GM18517 (cell line): ENCODE results near the gene MAML3.
A peak's percentile ranks its signal among the peaks of the same experiment; 100 is the strongest.

Source experiments
- ATAC-seq: cut with Tn5 transposase; IDR thresholded peaks from one replicate; pipeline ENCODE4 v1.9.1; 2021; ENCODE audit warnings: mild to moderate bottlenecking, moderate library complexity; ENCODE audit not compliant: unreplicated experiment

Gene MAML3

GRCh38 chr4:139880841-139881240 is 273.1 kb downstream of the MAML3 start:
- no peak for ATAC-seq

DNA sequence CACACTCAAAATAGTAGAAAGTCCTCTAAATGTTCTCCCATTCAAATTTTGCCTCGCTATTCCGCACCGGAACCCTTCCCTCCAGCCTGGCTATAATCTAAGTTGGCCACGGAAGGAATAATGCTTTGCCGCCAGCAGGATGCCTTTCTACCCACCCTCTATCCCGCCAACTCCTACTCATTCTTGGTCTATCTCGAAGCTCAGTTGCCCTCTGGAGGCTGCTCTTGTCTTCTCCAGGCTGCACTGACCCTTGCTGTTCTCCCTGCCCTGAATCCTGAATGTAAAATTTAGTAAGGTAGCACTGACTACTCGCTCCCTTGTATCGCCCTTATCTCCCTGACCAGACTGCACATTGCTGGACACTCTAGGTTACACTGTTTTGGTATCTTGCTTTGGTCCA is 275.9 kb downstream of the MAML3 start:
- no peak for ATAC-seq

DNA sequence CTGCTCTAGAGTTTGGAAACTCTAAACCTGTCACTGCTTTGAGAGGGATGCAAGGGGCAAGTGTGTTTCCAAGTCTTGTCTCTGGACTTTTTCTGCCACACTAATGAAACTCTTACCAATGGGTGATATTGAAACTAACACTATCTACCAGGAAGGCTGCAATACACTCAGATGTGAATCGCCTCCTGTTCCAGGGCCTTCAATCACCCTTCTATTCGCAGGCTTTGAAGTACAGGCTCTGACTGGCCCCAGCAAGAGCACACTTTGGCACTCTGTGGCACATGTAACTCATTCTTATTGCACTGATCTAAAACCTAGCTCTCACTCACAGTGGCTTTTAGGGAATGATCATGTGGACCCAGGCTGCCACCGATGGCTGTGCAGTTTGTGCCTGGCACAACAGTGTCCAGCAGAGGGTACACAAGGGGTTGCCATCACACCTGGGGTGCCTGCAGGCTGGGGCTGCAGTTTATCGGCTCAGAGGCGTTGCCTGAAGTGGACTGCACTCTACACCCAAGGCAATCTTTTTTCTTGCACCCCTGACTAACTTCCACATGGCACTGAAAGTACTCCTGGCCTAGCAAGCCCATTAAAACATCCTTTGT is 277.5 kb downstream of the MAML3 start:
- no peak for ATAC-seq

GRCh38 chr4:139875411-139875825 is 278.6 kb downstream of the MAML3 start:
- no peak for ATAC-seq

GRCh38 chr4:139873111-139873860 is 280.7 kb downstream of the MAML3 start:
- no peak for ATAC-seq

DNA sequence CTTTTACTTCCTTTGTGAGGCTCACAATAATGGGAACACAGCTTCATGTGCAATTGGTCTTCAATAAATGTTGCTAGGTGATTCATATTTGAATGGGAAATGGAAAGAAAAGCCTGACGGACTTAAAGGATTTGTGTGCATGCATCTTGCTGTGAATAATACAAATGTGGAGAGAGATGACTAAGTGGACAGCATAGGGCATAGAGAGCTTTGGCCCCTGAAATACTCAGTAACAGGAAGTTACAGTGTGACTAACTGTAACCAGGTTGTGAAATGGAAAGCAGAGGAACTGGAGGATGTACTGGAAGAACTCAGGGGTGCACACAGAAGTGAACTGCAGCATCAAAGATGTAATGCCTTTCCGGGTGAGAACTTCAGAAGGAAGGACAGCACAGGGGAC is 281.7 kb downstream of the MAML3 start:
- ATAC-seq = no peak

- ATAC-seq = no peak
Observed at GRCh38 chr4:139869810-139870209, 284.2 kb downstream of the MAML3 start.

DNA sequence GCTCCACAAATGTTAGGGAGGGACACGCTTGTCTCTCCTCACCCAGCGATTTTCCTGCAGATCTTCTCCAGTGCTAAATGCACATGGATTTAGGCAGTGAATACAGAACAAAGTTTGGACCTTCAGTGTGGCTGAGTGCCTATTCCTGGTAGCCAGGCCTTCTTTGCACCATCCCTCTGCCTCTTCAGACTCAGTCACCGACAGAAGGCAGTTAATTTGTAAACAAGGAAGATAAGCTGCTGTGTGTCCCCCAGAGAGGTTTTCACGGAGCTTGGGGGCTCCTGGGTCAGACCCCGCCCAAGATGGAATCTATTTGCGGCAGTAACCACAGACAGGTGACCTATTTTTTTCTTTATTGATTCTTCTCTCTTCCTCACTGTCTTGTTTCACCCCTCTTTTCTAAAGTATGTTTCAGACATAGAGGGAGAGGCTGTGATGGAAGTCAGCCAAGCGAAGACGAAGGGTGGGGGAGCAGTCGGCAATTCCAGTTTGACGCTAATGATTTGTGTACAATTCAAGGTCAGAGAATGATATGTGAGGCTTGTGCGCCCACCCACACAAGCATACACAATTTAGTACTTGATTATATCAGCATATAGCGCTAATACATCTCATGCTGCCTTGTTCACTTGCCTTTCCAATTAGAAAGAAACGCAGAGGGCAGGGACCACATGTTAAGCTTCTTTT is 287.6 kb downstream of the MAML3 start:
- no peak for ATAC-seq

DNA sequence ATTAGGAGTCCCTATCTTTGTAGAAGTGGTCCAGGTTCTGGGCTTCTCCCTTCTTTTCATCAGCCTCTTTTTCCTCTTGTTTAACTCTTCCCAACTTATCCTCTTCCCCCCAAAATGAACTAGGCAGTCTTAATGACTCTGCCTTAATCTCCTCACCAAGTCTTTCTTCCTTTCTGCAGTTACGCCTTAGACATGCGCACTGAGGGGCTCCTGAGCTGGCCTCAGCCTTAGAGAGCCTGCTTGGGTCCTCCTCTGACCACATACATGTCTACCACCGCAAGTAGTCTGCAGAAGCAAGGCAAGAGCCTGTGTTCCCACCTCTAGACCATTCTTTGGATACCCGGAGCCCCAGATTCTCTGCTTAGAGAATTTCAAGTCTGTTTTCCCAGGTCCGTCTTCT is 288.4 kb downstream of the MAML3 start:
- ATAC-seq = no peak

DNA sequence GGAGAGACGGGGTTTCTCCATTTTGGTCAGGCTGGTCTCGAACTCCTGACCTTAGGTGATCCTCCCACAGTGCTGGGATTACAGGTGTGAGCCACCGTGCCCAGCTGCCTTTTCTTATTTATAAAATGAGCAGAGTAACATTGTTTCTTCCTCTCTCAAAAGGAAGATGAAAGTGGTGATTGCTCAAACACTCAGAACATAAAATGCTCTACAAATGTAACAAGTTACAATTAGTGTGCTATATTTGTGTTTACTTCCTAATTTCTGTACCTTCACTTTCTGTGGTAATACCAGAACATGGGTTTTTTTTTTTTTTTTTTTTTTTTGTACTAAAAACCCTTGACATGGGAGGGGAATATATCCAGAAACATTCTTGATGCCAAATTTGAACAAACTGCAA is 290.5 kb downstream of the MAML3 start:
- ATAC-seq = no peak

- no peak for ATAC-seq
Observed at GRCh38 chr4:139861471-139861870, 292.5 kb downstream of the MAML3 start.

DNA sequence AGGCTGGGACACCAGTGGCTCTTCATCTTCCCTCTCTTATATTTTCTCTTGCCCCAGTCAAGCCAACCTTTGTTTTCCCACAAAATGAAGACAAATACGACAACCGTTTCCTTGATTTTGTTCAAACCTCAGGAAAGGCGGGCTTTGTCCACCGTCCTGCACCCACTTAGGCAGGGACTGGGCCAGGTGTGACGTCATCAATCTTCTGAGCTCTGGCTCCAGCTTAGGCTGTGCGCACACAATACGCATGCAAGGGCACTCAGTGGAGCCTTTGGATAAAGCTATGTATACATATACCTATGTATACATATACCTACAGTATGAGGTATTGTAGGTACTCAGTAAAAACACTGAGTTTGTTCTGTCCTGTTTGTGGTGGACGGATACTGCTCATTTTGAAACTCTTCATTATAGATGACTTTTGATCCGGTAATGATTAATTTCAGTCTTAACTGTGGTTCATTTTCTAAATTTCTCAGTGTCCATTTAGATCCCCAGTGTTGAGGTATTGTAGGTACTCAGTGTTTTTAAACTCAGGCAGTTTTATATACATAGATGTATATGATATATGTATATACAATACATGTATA is 293.5 kb downstream of the MAML3 start:
- no peak for ATAC-seq

DNA sequence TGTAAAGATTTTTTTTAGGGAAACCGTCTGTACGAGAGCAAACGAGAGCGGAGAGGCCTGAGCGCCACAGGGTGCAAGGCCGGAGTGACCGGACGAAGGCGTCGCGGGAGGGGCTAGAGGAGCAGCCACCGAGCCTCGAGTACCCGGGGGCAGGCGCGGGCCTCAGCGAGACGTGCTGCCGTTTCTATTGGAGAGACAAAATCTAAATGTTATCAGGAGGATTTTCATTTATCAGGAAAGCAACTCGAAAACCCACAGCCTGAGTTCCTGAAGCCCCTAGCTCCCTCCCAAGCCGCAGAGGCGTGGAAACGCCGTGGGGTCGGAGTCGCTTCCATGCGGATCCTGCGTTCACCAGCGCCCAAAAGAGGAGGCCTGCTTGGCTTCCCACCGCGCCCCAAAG is 294.1 kb downstream of the MAML3 start:
- no peak for ATAC-seq

GRCh38 chr4:139858436-139859205 is 295.4 kb downstream of the MAML3 start:
- peak; percentile 98 for ATAC-seq

GRCh38 chr4:139857977-139858376 is 296.0 kb downstream of the MAML3 start:
- ATAC-seq = no peak

DNA sequence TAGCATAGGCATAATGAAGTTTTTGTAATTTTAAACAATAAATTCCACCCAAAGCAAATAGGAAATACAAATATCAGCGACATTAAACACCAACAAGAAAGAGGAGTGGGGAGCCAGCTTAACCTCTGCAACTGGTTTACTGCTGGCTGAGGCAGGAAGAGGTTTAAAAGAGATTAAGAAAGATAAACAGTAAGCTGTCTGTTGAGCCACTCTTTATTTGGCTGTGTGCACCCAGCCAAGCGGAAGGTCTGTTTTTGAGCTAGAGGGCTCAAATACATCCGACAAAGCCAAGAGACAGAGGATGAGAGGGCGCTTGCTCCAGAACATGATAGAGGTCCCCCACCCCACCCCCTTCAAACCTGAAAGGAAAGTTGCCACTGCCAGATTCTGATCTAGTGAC is 297.0 kb downstream of the MAML3 start:
- no peak for ATAC-seq

GRCh38 chr4:139854668-139855403 is 299.1 kb downstream of the MAML3 start:
- no peak for ATAC-seq

DNA sequence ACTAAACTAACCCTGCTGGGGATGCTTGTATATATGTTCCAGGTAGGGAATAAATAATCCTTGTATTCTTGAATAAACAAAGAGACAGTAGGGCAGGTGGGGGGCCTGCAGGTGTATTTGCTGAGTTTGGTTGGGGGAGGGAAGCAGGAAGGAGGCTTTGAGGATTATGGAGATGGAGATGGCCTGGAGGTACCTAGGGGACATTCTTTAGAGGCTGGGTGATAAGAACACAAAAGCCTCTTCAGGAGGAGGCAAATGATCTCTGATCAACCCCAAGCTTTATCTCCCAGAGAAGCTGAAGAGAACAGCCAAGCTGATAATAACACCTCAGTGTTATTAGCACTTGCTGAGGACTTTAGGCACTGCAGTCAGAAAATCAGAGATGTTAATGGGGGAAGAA is 300.7 kb downstream of the MAML3 start:
- no peak for ATAC-seq

- no peak for ATAC-seq
Observed at GRCh38 chr4:139852612-139853269, 301.2 kb downstream of the MAML3 start.

DNA sequence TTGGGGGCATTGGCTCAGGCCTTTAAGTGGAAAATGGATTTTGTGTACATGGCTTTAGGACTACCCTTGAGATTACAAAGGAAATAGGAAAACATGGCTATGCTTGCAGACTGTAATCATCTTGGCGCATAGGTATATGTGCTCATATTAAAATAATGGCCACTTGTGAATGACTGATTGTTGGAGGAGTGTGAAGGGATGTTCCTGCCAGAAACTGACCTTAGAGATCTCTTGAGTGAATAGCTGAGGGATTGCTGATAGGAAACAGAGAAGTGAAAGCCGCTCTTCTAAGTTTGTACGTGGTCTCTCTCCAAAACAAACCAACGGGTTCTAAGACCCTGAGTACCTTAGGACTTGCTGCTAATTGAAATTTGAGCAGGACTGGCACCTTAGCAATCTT is 302.3 kb downstream of the MAML3 start:
- no peak for ATAC-seq
